Measurements from ENCODE around the gene TCERG1L. TPM values are rescaled to one million over a fixed set of nuclear protein-coding genes. Genes with fewer than 3 reads are reported as not detected.

Gene TCERG1L
- total and polyA plus RNA-seq, 2 experiments from 2014 or later: not detected

DNA sequence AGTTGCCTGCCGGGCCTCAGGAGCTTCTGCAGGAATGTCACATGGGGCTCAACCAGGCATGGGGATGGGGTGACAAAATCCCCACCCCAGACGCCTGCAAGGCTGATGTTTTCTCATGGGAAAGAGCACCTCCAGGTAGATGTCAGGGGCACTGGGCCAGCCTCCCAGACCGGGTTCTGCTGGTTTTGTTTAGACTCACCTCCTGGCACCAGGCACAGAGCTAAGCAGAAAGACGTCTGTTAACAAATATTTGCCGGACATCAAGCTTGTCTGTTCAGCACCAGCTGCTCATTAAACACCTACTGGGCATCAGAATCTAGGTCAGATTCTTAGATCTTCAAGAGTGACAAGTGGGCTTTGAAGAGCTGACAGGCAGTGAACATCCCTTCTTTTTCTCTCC, 34.9 kb upstream of the TCERG1L start:
- no peaks in the 10 kb centered on the region for H4K20me1 ChIP-seq (ENCODE audit: insufficient read depth)
- no peak for DNase-seq
- H3F3A ChIP-seq (ENCODE audit: insufficient read depth): no peaks in the 10 kb centered on the region
- TF ChIP-seq EZH2 (IDR thresholded peaks at IDR 0.05; ENCODE audit: insufficient read depth, poor library complexity, severe bottlenecking) (no peak), EZH2phosphoT487 (IDR thresholded peaks at IDR 0.05; ENCODE audit: insufficient read depth, low read depth) (no peak)
- no peaks in the 10 kb centered on the region for H3K27me3 ChIP-seq (replicated peaks; ENCODE audit: insufficient read depth)
- in situ Hi-C loops (cut with MboI): no loop called here
- H3K36me3 ChIP-seq (ENCODE audit: low read depth): no peaks in the 10 kb centered on the region
- no peaks in the 10 kb centered on the region for H3K79me2 ChIP-seq (ENCODE audit: insufficient read depth)
- WGBS, 2 experiments (ENCODE audit: low coverage in 1 of 2, low lambda C conversion rate in 2 of 2, missing lambda C conversion rate in 2 of 2): 7 to 12% methylated on average over 4 to 5 of the region's 5 CpGs
- H3K9me3 ChIP-seq (ENCODE audit: low read depth): no peaks in the 10 kb centered on the region
- H3K4me2 ChIP-seq (ENCODE audit: unreplicated experiment): no peak overlapping the region
- no peaks in the 10 kb centered on the region for H3K4me1 ChIP-seq (ENCODE audit: insufficient read depth)
- H3K9ac ChIP-seq: no peak overlapping the region
- H3K4me3 ChIP-seq: no peak overlapping the region
- no peak overlapping the region for H2AFZ ChIP-seq
- H3K9me2 ChIP-seq (ENCODE audit: insufficient read depth): no peaks in the 10 kb centered on the region
- H3K27ac ChIP-seq: no peak overlapping the region

DNA sequence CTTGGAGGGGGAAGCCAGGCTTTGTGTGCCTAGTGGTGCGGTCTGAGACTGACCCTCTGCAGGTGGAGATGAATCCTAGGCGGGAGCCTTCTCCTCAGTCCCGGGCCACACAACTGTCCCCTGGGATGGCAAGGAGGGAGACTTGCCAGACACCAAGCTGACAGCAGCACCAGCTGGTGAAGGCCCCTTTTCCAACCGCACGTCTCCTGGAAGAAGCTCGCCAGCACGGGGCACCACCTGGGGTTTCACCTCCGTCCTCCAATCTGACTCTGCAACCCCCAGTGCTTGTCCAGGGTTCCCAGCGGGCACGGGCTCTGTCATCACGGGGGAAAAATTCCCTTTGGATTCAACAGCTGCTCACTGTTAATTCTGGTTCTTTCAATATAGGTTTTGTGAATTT, 34.2 kb upstream of the TCERG1L start:
- in situ Hi-C loops (cut with MboI): no loop called here
- no peaks in the 10 kb centered on the region for H3K36me3 ChIP-seq (ENCODE audit: low read depth)
- H3K27me3 ChIP-seq (replicated peaks; ENCODE audit: insufficient read depth): no peaks in the 10 kb centered on the region
- no peaks in the 10 kb centered on the region for H3F3A ChIP-seq (ENCODE audit: insufficient read depth)
- H3K27ac ChIP-seq: no peak overlapping the region
- no peak overlapping the region for H3K4me3 ChIP-seq
- H4K20me1 ChIP-seq (ENCODE audit: insufficient read depth): no peaks in the 10 kb centered on the region
- H3K9ac ChIP-seq: no peak overlapping the region
- no peak overlapping the region for H3K4me2 ChIP-seq (ENCODE audit: unreplicated experiment)
- no peaks in the 10 kb centered on the region for H3K79me2 ChIP-seq (ENCODE audit: insufficient read depth)
- H3K9me2 ChIP-seq (ENCODE audit: insufficient read depth): no peaks in the 10 kb centered on the region
- H2AFZ ChIP-seq: no peak overlapping the region
- no peaks in the 10 kb centered on the region for H3K9me3 ChIP-seq (ENCODE audit: low read depth)
- no peaks in the 10 kb centered on the region for H3K4me1 ChIP-seq (ENCODE audit: insufficient read depth)
- 39 to 44% methylated on average over 11 of the region's 11 CpGs for WGBS, 2 experiments (ENCODE audit: low coverage in 1 of 2, low lambda C conversion rate in 2 of 2, missing lambda C conversion rate in 2 of 2)
- TF ChIP-seq EZH2 (IDR thresholded peaks at IDR 0.05; ENCODE audit: insufficient read depth, poor library complexity, severe bottlenecking) (no peak), EZH2phosphoT487 (IDR thresholded peaks at IDR 0.05; ENCODE audit: insufficient read depth, low read depth) (no peak)
- no peak for DNase-seq

DNA sequence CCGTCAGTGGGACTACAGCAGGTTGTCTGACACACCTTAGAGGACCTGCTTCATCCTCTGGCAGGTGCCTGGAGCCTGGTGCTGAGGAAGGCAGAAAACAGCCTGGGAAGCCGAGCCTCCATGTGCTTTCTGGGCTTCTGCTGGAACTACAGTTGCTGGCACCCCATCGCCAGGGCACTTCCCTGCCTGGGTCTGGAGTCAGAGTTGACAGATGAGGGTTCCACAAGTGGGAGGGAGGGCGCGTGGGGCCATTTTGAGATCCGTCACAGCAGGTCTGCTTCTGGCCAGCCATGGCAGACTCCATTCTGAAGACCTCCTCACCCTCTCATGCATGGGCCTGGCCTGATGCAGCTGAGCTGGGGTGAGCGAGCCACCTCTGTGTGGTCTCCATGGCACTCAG, 33.2 kb upstream of the TCERG1L start:
- WGBS, 2 experiments (ENCODE audit: low coverage in 1 of 2, low lambda C conversion rate in 2 of 2, missing lambda C conversion rate in 2 of 2): 38 to 40% methylated on average over 7 of the region's 7 CpGs
- TF ChIP-seq EZH2phosphoT487 (IDR thresholded peaks at IDR 0.05; ENCODE audit: insufficient read depth, low read depth): no peak
- no peak for TF ChIP-seq EZH2 (IDR thresholded peaks at IDR 0.05; ENCODE audit: insufficient read depth, poor library complexity, severe bottlenecking)
- no peaks in the 10 kb centered on the region for H3K36me3 ChIP-seq (ENCODE audit: low read depth)
- no peaks in the 10 kb centered on the region for H3K79me2 ChIP-seq (ENCODE audit: insufficient read depth)
- in situ Hi-C loops (cut with MboI): no loop called here
- no peaks in the 10 kb centered on the region for H3F3A ChIP-seq (ENCODE audit: insufficient read depth)
- H3K4me2 ChIP-seq (ENCODE audit: unreplicated experiment): no peak overlapping the region
- H3K9me2 ChIP-seq (ENCODE audit: insufficient read depth): no peaks in the 10 kb centered on the region
- H4K20me1 ChIP-seq (ENCODE audit: insufficient read depth): no peaks in the 10 kb centered on the region
- H2AFZ ChIP-seq: no peak overlapping the region
- no peaks in the 10 kb centered on the region for H3K9me3 ChIP-seq (ENCODE audit: low read depth)
- H3K27ac ChIP-seq: no peak overlapping the region
- H3K27me3 ChIP-seq (replicated peaks; ENCODE audit: insufficient read depth): no peaks in the 10 kb centered on the region
- H3K9ac ChIP-seq: no peak overlapping the region
- no peaks in the 10 kb centered on the region for H3K4me1 ChIP-seq (ENCODE audit: insufficient read depth)
- no peak for DNase-seq
- no peak overlapping the region for H3K4me3 ChIP-seq

DNA sequence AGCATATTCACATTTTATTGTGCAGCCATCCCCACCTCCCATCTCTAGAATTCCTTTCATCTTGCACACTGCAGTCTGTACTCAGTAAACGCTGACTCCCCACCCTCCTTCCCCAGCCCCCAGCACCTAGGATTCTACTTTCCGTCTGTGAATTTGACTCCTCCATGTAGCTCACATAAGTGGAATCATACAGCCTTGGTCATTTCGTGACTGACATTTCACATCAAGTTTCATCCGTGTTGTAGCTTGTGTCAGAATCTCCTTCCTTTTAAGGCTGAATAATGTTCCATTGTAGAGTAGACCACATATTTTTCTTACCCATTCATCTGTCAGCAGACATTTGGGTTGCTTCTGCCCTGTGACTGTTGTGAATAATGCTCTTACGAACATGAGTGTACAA, 26.2 kb upstream of the TCERG1L start:
- DNase-seq: no peak
- no peak overlapping the region for H3K27ac ChIP-seq
- H3K36me3 ChIP-seq (ENCODE audit: low read depth): no peaks in the 10 kb centered on the region
- TF ChIP-seq EZH2phosphoT487 (IDR thresholded peaks at IDR 0.05; ENCODE audit: insufficient read depth, low read depth): no peak
- no peak for TF ChIP-seq EZH2 (IDR thresholded peaks at IDR 0.05; ENCODE audit: insufficient read depth, poor library complexity, severe bottlenecking)
- peaks cover 3% of the 10 kb centered on the region for H3K9me3 ChIP-seq (ENCODE audit: low read depth)
- H3K27me3 ChIP-seq (replicated peaks; ENCODE audit: insufficient read depth): no peaks in the 10 kb centered on the region
- no peaks in the 10 kb centered on the region for H4K20me1 ChIP-seq (ENCODE audit: insufficient read depth)
- in situ Hi-C loops (cut with MboI): no loop called here
- H3K9me2 ChIP-seq (ENCODE audit: insufficient read depth): no peaks in the 10 kb centered on the region
- no peak overlapping the region for H3K4me3 ChIP-seq
- WGBS, 2 experiments (ENCODE audit: low coverage in 1 of 2, low lambda C conversion rate in 2 of 2, missing lambda C conversion rate in 2 of 2): 4 to 6% methylated on average over 5 of the region's 5 CpGs
- H3K9ac ChIP-seq: no peak overlapping the region
- no peaks in the 10 kb centered on the region for H3F3A ChIP-seq (ENCODE audit: insufficient read depth)
- no peak overlapping the region for H3K4me2 ChIP-seq (ENCODE audit: unreplicated experiment)
- H3K4me1 ChIP-seq (ENCODE audit: insufficient read depth): no peaks in the 10 kb centered on the region
- no peak overlapping the region for H2AFZ ChIP-seq
- no peaks in the 10 kb centered on the region for H3K79me2 ChIP-seq (ENCODE audit: insufficient read depth)

DNA sequence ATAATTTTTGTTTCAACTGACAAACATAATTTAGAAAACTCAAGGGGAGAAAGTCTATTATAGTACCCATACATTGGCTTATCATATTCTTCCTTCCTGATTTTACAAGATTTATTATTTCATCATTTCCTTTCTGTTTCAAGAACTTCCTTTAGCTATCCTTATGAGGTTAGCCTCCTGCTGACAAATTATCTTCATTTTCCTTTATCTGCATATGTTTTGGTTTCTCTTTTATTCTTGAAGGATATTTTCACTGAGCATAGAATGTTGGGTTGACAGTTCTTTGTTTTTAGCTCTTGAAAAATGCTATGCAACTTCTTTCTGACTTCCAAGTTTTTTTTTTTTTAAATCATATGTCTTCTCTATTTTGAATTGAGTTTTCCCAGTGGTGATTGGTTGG, 21.3 kb upstream of the TCERG1L start:
- Histone ChIP-seq H3K4me2 (ENCODE audit: unreplicated experiment) (no peak overlapping the region), H4K20me1 (ENCODE audit: insufficient read depth) (no peaks in the 10 kb centered on the region), H3K27ac (no peak overlapping the region), H3K27me3 (replicated peaks; ENCODE audit: insufficient read depth) (no peaks in the 10 kb centered on the region), H2AFZ (no peak overlapping the region), H3K9me2 (ENCODE audit: insufficient read depth) (no peaks in the 10 kb centered on the region), H3K36me3 (ENCODE audit: low read depth) (no peaks in the 10 kb centered on the region), H3K9me3 (ENCODE audit: low read depth) (no peaks in the 10 kb centered on the region), H3F3A (ENCODE audit: insufficient read depth) (no peaks in the 10 kb centered on the region), H3K79me2 (ENCODE audit: insufficient read depth) (no peaks in the 10 kb centered on the region), H3K4me1 (ENCODE audit: insufficient read depth) (no peaks in the 10 kb centered on the region), H3K4me3 (no peak overlapping the region), H3K9ac (no peak overlapping the region)
- no peak for DNase-seq
- in situ Hi-C loops (cut with MboI): no loop called here
- TF ChIP-seq EZH2phosphoT487 (IDR thresholded peaks at IDR 0.05; ENCODE audit: insufficient read depth, low read depth) (no peak), EZH2 (IDR thresholded peaks at IDR 0.05; ENCODE audit: insufficient read depth, poor library complexity, severe bottlenecking) (no peak)
